ENCODE results near the gene SERTAD1. TPM values are rescaled to one million over a fixed set of nuclear protein-coding genes. Genes with fewer than 3 reads are reported as not detected.

SERTAD1 gene
- total RNA-seq, 4 donors from 2014 or later = 17.3 to 45.7 (median 26.6) TPM

- peak within 1 kb of the TSS; percentile 15 for H3K4me3 ChIP-seq (ENCODE audit: low read depth, poor library complexity, severe bottlenecking)
- 26 to 31% methylated on average over 19 to 21 of the region's 87 CpGs for WGBS, 2 donors
- no peak for DNase-seq (ENCODE audit: low spot score in 2 of 2)
- intact Hi-C loops (cut with DNase I; ENCODE audit: low total_unique reads) = loop anchor here (10.0 kb wide), 1 partner anchor 168 kb away; no protein-coding TSS in a partner anchor
- TF ChIP-seq POLR2A (IDR thresholded peaks at IDR 0.05) = no peak
- no peak for TF ChIP-seq CTCF (IDR thresholded peaks at IDR 0.05)
Measured at GRCh38 chr19:40466985-40467734, 41.4 kb upstream of the SERTAD1 start, which contains the start of gene SPTBN4. SPTBN4 (plus strand) TSS chr19:40467001; CDS start chr19:40472622, 5,621 bp downstream.

DNA sequence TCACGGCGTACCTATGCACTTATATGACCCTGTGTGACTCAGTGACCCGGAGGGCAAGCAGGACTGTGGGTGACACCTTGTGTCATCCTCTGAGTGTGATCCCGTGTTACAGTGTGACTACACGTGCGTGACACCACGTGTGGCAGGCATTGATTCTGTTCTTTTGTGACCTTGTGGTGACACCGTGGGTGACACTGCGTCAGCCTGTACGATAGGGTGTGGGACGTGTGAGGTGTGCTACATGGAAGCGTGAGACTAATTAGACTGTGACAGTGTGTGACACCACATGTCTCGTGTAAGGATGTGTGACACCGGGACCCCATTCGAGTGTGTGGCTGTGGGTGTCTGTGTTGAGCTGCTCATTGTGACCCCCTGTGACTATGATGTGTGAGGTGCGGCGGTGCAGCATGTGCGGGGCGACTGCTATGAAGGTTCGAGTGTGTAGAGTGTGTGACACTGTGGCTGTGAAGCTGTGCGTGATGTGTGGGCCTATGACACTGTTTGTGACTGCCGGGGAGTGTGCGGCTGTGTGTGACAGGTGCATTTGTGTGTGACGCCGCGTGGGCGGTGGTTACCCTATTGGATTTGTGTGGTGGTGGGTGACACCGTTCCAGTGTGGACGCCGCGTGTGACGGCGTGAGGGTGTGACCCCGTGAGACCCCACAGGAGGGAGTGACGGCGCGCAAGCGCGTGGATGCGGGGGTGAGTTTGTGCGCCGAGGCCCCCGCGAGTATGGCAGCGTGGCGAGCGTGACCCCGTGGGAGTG lies 40.6 kb upstream of the SERTAD1 start:
- DNase-seq (ENCODE audit: low spot score in 2 of 2) = peak; percentile 34 to 90
- H3K4me3 ChIP-seq (ENCODE audit: low read depth, poor library complexity, severe bottlenecking) = peak overlapping the region; percentile 15
- no peak for TF ChIP-seq POLR2A (IDR thresholded peaks at IDR 0.05)
- no peak for TF ChIP-seq CTCF (IDR thresholded peaks at IDR 0.05)
- intact Hi-C loops (cut with DNase I; ENCODE audit: low total_unique reads) = loop anchor here (10.0 kb wide), 1 partner anchor 168 kb away; no protein-coding TSS in a partner anchor
- 13 to 15% methylated on average over 26 to 28 of the region's 48 CpGs for WGBS, 2 donors

GRCh38 chr19:40465557-40466218 lies 39.9 kb upstream of the SERTAD1 start, which contains the start of gene BLVRB:
BLVRB (minus strand) TSS chr19:40465745; CDS start chr19:40465688, 57 bp downstream.
- H3K4me3 ChIP-seq (ENCODE audit: low read depth, poor library complexity, severe bottlenecking) = peak within 1 kb of the TSS; percentile 43
- TF ChIP-seq POLR2A (IDR thresholded peaks at IDR 0.05) (peak in 1 of 2 donors; percentile 65), CTCF (IDR thresholded peaks at IDR 0.05) (no peak)
- intact Hi-C loops (cut with DNase I; ENCODE audit: low total_unique reads) = loop anchor here (10.0 kb wide), 1 partner anchor 169 kb away; no protein-coding TSS in a partner anchor
- DNase-seq (ENCODE audit: low spot score in 2 of 2) = peak; percentile 100
- WGBS, 2 donors = 0 to 1% methylated on average over 35 to 47 of the region's 54 CpGs

- DNase-seq (ENCODE audit: low spot score in 2 of 2) = peak in 1 of 2 donors; percentile 53
- peak overlapping the region; percentile 43 for H3K4me3 ChIP-seq (ENCODE audit: low read depth, poor library complexity, severe bottlenecking)
- intact Hi-C loops (cut with DNase I; ENCODE audit: low total_unique reads) = loop anchor here (10.0 kb wide), 1 partner anchor 170 kb away; no protein-coding TSS in a partner anchor
- 9 to 17% methylated on average over 7 to 10 of the region's 11 CpGs for WGBS, 2 donors
- no peak for TF ChIP-seq CTCF (IDR thresholded peaks at IDR 0.05)
- TF ChIP-seq POLR2A (IDR thresholded peaks at IDR 0.05) = no peak
Measured at GRCh38 chr19:40465025-40465556, 39.3 kb upstream of the SERTAD1 start.

Data from lower leg skin (tissue), 4 donors.